Measurements from ENCODE around the gene MRPS26. TPM values are rescaled to one million over a fixed set of nuclear protein-coding genes. Genes with fewer than 3 reads are reported as not detected.

MRPS26 gene
- total RNA-seq, 1 experiment from 2014 or later: 182 TPM

GRCh38 chr20:3094848-3095629 lies 49.2 kb downstream of the MRPS26 start:
- H3K9ac ChIP-seq (ENCODE audit: low read length): no peak overlapping the region
- POLR2A ChIA-PET (ENCODE audit: unreplicated experiment): no interaction called here
- H3K9me3 ChIP-seq (ENCODE audit: low read length): no peaks in the 10 kb centered on the region
- intact Hi-C loops (cut with micrococcal nuclease): no loop called here
- no peaks in the 10 kb centered on the region for H3K36me3 ChIP-seq (ENCODE audit: low read depth, low read length)
- no peak for ATAC-seq
- no peak overlapping the region for H3K4me2 ChIP-seq (ENCODE audit: low read length)
- H3F3A ChIP-seq (ENCODE audit: low read length, unreplicated experiment): no peaks in the 10 kb centered on the region
- CTCF ChIA-PET: no interaction called here
- no peaks in the 10 kb centered on the region for H4K20me1 ChIP-seq (ENCODE audit: low read length)
- H3K79me2 ChIP-seq (ENCODE audit: low read length): no peaks in the 10 kb centered on the region
- H3K27me3 ChIP-seq (ENCODE audit: low read length): no peaks in the 10 kb centered on the region
- H3K27ac ChIP-seq (ENCODE audit: low read length): no peak overlapping the region
- no peak overlapping the region for H3K4me3 ChIP-seq (ENCODE audit: low read length)
- H3K4me1 ChIP-seq (ENCODE audit: insufficient read depth, low read length): no peaks in the 10 kb centered on the region
- no peak for TF ChIP-seq EZH2 (IDR thresholded peaks at IDR 0.05; ENCODE audit: low read length, unreplicated experiment)
- no peak for TF ChIP-seq EZH2phosphoT487 (IDR thresholded peaks at IDR 0.05; ENCODE audit: borderline replicate concordance, low read length)
- TF ChIP-seq, protein P1, sequence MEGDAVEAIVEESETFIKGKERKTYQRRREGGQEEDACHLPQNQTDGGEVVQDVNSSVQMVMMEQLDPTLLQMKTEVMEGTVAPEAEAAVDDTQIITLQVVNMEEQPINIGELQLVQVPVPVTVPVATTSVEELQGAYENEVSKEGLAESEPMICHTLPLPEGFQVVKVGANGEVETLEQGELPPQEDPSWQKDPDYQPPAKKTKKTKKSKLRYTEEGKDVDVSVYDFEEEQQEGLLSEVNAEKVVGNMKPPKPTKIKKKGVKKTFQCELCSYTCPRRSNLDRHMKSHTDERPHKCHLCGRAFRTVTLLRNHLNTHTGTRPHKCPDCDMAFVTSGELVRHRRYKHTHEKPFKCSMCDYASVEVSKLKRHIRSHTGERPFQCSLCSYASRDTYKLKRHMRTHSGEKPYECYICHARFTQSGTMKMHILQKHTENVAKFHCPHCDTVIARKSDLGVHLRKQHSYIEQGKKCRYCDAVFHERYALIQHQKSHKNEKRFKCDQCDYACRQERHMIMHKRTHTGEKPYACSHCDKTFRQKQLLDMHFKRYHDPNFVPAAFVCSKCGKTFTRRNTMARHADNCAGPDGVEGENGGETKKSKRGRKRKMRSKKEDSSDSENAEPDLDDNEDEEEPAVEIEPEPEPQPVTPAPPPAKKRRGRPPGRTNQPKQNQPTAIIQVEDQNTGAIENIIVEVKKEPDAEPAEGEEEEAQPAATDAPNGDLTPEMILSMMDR (conservative IDR thresholded peaks at IDR 0.05; ENCODE audit: low read depth, low read length): no peak
- BruUV-seq (replicated peaks): no TSS peak
- no peak overlapping the region for H2AFZ ChIP-seq (ENCODE audit: low read length)
- DNase-seq: no peak
- no peaks in the 10 kb centered on the region for H3K9me2 ChIP-seq (replicated peaks; ENCODE audit: low read length)

Other genes starting within 250 kb of the MRPS26 start
- gene CPXM1, start 245.4 kb upstream of the MRPS26 start, total RNA-seq (2014; rRNA removed): not detected in 2 replicates
- gene C20orf141, start 231.1 kb upstream of the MRPS26 start, total RNA-seq (2014; rRNA removed): not detected in 2 replicates
- gene TMEM239, start 229.7 kb upstream of the MRPS26 start, total RNA-seq (2014; rRNA removed): 0.04 TPM in 1 of 2 replicates, not detected in the other
- 21.9 and 29.8 TPM in 2 replicates for gene PCED1A, start 205.4 kb upstream of the MRPS26 start, total RNA-seq (2014; rRNA removed)
- 40.3 and 49.9 TPM in 2 replicates for gene VPS16, start 205.3 kb upstream of the MRPS26 start, total RNA-seq (2014; rRNA removed)
- gene PTPRA, start 172.6 kb upstream of the MRPS26 start, total RNA-seq (2014; rRNA removed): 33.6 and 35.0 TPM in 2 replicates
- gene GNRH2, start 2.4 kb upstream of the MRPS26 start, total RNA-seq (2014; rRNA removed): 1.6 TPM in 1 of 2 replicates, not detected in the other
- gene OXT, start 25.6 kb downstream of the MRPS26 start, total RNA-seq (2014; rRNA removed): not detected in 2 replicates
- gene AVP, start 38.7 kb downstream of the MRPS26 start, total RNA-seq (2014; rRNA removed): not detected in 2 replicates
- gene FASTKD5, start 113.8 kb downstream of the MRPS26 start, total RNA-seq (2014; rRNA removed): 16.8 and 25.2 TPM in 2 replicates
- gene UBOX5, start 113.8 kb downstream of the MRPS26 start, total RNA-seq (2014; rRNA removed): 4.3 and 4.5 TPM in 2 replicates
- 6.4 and 8.9 TPM in 2 replicates for gene LZTS3, start 127.5 kb downstream of the MRPS26 start, total RNA-seq (2014; rRNA removed)
- gene DDRGK1, start 158.6 kb downstream of the MRPS26 start, total RNA-seq (2014; rRNA removed): 97.7 and 122 TPM in 2 replicates
- gene ITPA, start 163.4 kb downstream of the MRPS26 start, total RNA-seq (2014; rRNA removed): 117 and 121 TPM in 2 replicates
- gene SLC4A11, start 193.1 kb downstream of the MRPS26 start, total RNA-seq (2014; rRNA removed): 23.7 and 26.8 TPM in 2 replicates

All from PC-3 (cell line).